ENCODE data around the gene DCHS1. TPM values are rescaled to one million over a fixed set of nuclear protein-coding genes. Genes with fewer than 3 reads are reported as not detected.

DCHS1 gene
- total and polyA plus RNA-seq, 2 of the 13 experiments (the other 11 are each of a cell fraction or from before 2014, with no cell fraction given), result under 0.01 to 0.03 TPM

GRCh38 chr11:6703247-6704063 lies 47.8 kb upstream of the DCHS1 start (continued):
- no peak for TF ChIP-seq SKIL (CRISPR knock-in tag; IDR thresholded peaks at IDR 0.05; ENCODE audit: borderline replicate concordance)
- TF ChIP-seq, protein P1, sequence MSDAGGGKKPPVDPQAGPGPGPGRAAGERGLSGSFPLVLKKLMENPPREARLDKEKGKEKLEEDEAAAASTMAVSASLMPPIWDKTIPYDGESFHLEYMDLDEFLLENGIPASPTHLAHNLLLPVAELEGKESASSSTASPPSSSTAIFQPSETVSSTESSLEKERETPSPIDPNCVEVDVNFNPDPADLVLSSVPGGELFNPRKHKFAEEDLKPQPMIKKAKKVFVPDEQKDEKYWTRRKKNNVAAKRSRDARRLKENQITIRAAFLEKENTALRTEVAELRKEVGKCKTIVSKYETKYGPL (CRISPR knock-in tag; IDR thresholded peaks at IDR 0.05), result peak; percentile 98
- 0 out of 2 replicates have a peak, but pooled peaks have one; percentile 14 for TF ChIP-seq ARID3A (IDR thresholded peaks at IDR 0.05; ENCODE audit: low read depth, low read length)
- TF ChIP-seq ZNF263 (CRISPR knock-in tag; IDR thresholded peaks at IDR 0.05), result no peak
- TF ChIP-seq ZNF616 (CRISPR knock-in tag; IDR thresholded peaks at IDR 0.05; ENCODE audit: low read depth), result no peak
- TF ChIP-seq STAG1 (CRISPR knock-in tag; IDR thresholded peaks at IDR 0.05), result peak; percentile 55
- no peak for TF ChIP-seq MEIS2 (CRISPR knock-in tag; IDR thresholded peaks at IDR 0.05)
- TF ChIP-seq CBX1 (IDR thresholded peaks at IDR 0.05; ENCODE audit: low read depth), result no peak
- TF ChIP-seq NCOA2 (CRISPR knock-in tag; IDR thresholded peaks at IDR 0.05), result 0 out of 2 replicates have a peak, but pooled peaks have one; percentile 10
- no peak for TF ChIP-seq FOXP1 (IDR thresholded peaks at IDR 0.05)
- TF ChIP-seq FOXP1 (CRISPR knock-in tag; IDR thresholded peaks at IDR 0.05), result no peak
- peak; percentile 95 for TF ChIP-seq CEBPG (CRISPR knock-in tag; IDR thresholded peaks at IDR 0.05)
- TF ChIP-seq, protein P2, sequence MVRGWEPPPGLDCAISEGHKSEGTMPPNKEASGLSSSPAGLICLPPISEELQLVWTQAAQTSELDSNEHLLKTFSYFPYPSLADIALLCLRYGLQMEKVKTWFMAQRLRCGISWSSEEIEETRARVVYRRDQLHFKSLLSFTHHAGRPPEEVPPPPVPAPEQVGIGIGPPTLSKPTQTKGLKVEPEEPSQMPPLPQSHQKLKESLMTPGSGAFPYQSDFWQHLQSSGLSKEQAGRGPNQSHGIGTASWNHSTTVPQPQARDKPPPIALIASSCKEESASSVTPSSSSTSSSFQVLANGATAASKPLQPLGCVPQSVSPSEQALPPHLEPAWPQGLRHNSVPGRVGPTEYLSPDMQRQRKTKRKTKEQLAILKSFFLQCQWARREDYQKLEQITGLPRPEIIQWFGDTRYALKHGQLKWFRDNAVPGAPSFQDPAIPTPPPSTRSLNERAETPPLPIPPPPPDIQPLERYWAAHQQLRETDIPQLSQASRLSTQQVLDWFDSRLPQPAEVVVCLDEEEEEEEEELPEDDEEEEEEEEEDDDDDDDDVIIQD (CRISPR knock-in tag; IDR thresholded peaks at IDR 0.05; ENCODE audit: low read depth), result 0 out of 2 replicates have a peak, but pooled peaks have one; percentile 36
- peak; percentile 75 for TF ChIP-seq SMC3 (IDR thresholded peaks at IDR 0.05; ENCODE audit: low read length)
- TF ChIP-seq, protein P3, sequence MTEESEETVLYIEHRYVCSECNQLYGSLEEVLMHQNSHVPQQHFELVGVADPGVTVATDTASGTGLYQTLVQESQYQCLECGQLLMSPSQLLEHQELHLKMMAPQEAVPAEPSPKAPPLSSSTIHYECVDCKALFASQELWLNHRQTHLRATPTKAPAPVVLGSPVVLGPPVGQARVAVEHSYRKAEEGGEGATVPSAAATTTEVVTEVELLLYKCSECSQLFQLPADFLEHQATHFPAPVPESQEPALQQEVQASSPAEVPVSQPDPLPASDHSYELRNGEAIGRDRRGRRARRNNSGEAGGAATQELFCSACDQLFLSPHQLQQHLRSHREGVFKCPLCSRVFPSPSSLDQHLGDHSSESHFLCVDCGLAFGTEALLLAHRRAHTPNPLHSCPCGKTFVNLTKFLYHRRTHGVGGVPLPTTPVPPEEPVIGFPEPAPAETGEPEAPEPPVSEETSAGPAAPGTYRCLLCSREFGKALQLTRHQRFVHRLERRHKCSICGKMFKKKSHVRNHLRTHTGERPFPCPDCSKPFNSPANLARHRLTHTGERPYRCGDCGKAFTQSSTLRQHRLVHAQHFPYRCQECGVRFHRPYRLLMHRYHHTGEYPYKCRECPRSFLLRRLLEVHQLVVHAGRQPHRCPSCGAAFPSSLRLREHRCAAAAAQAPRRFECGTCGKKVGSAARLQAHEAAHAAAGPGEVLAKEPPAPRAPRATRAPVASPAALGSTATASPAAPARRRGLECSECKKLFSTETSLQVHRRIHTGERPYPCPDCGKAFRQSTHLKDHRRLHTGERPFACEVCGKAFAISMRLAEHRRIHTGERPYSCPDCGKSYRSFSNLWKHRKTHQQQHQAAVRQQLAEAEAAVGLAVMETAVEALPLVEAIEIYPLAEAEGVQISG (CRISPR knock-in tag; IDR thresholded peaks at IDR 0.05), result peak; percentile 93
- TF ChIP-seq, protein P4, sequence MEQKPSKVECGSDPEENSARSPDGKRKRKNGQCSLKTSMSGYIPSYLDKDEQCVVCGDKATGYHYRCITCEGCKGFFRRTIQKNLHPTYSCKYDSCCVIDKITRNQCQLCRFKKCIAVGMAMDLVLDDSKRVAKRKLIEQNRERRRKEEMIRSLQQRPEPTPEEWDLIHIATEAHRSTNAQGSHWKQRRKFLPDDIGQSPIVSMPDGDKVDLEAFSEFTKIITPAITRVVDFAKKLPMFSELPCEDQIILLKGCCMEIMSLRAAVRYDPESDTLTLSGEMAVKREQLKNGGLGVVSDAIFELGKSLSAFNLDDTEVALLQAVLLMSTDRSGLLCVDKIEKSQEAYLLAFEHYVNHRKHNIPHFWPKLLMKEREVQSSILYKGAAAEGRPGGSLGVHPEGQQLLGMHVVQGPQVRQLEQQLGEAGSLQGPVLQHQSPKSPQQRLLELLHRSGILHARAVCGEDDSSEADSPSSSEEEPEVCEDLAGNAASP (CRISPR knock-in tag; IDR thresholded peaks at IDR 0.05; ENCODE audit: borderline replicate concordance), result no peak
- TF ChIP-seq, protein P5, sequence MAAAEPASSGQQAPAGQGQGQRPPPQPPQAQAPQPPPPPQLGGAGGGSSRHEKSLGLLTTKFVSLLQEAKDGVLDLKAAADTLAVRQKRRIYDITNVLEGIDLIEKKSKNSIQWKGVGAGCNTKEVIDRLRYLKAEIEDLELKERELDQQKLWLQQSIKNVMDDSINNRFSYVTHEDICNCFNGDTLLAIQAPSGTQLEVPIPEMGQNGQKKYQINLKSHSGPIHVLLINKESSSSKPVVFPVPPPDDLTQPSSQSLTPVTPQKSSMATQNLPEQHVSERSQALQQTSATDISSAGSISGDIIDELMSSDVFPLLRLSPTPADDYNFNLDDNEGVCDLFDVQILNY (CRISPR knock-in tag; conservative IDR thresholded peaks at IDR 0.05), result no peak
